Ureter (tissue), 1 donor: ENCODE data around the gene SLC16A7. TPM values are rescaled to one million over a fixed set of nuclear protein-coding genes. Genes with fewer than 3 reads are reported as not detected.

ENCODE experiments used
- DNase-seq: peaks from one replicate; pipeline ENCODE4 v3.0.0-alpha.2; 2020; ENCODE audit warnings: low spot score
- total RNA-seq: library from RNA; stranded (reverse); gene quantifications from one replicate; pipeline ENCODE4 v1.2.4, GENCODE V29; 2023
- donor health status: DM: yes; HTN: yes; CAD: no.

SLC16A7 gene
- total RNA-seq, 1 donor from 2014 or later, result 33.4 TPM

- no peak for DNase-seq
Observed at GRCh38 chr12:59668674-59669073, 72.8 kb downstream of the SLC16A7 start.

- no peak for DNase-seq
Observed at GRCh38 chr12:59672273-59672672, 76.4 kb downstream of the SLC16A7 start.

- DNase-seq, result no peak
Observed at GRCh38 chr12:59675461-59675860, 79.6 kb downstream of the SLC16A7 start.

DNA sequence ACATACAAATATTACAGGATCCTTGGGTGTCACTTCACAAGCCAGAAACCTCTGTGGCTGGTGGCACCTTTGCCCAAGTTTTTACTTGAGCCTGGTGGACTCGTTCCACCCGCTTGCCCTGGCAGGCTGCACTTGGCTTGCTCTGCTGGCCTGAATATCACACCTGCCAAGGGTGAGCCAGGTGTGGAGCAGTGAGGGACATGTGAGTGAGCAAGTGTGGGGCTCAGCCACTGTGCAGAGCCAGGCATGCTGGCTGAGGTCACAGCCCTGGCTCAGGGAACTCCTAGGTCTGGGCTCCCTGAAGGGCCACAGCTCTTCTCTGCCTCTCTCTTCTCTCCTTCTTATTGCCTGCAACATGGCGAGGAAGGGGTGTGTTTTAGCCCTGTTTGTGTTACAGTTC, 82.0 kb downstream of the SLC16A7 start:
- no peak for DNase-seq

- DNase-seq, result no peak
Observed at GRCh38 chr12:59678759-59679411, 83.1 kb downstream of the SLC16A7 start.

GRCh38 chr12:59689776-59690175, 93.9 kb downstream of the SLC16A7 start:
- DNase-seq, result no peak

- DNase-seq, result no peak
Observed at GRCh38 chr12:59695379-59695778, 99.5 kb downstream of the SLC16A7 start.

GRCh38 chr12:59698600-59698999, 102.8 kb downstream of the SLC16A7 start:
- DNase-seq, result no peak

DNA sequence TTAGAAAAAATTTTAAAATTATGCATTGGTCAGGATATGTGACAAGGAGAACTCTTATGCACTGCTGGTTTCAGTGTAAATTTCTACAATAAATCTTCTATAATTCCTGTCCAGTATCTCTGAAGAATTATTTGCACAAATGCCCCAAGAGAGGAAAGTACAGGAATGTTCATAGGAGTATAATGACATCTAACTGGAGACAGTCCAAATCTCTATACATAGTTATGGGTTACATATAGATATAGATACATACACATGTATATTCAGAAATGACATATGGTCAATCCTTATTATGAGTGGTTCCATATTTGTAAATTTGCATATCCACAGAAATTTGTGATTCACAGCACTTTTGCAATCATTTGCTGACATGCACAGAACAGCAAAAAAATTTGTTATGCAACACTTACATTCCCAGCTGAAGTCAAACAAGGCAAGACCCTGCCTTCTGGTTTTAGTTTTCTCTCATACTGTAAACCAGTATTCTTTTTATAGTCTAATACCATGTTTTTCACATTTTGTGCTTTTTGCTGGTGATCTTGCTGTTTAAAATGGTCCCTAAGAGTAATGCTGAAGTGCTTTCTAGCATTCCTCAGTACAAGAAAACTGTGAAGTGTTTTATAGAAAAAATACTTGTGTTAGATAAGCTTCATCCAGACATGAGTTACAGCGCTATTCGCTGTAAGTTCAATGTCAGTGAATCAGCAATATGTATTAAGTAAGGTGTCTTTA, 103.8 kb downstream of the SLC16A7 start:
- DNase-seq, result no peak

DNA sequence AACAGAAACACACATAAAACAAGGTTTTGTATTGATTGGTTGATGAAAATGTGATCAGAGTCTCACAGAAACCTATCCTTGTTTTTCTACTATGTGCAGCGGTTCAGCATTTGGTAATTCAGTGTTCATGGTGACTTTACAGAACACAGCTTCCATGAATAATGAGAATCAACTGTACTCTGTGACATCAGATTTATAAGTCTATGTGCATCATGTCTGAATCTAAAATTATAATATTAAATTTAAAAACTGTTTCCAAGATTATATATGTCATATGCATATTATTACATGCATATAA, 104.3 kb downstream of the SLC16A7 start:
- no peak for DNase-seq

DNA sequence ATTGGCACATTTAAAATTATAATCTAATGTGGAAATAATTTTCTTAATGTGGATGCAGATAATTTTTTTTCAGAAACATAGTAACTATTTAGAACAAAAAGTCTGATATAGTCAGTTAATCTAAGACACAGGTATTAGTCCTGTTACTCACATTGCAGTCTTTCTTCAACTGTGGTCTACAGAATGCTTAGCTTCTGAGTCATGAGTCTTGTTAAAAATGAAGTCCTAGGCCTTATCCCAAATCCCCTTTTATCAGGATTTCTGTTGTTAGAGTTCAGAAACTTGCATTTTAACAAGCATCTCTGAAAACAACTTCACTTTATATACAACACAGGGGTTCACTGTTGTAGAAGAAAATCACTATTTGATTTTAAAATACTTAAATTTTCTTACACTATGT, 112.2 kb downstream of the SLC16A7 start:
- no peak for DNase-seq

- DNase-seq, result no peak
Observed at GRCh38 chr12:59708484-59708883, 112.7 kb downstream of the SLC16A7 start.

DNA sequence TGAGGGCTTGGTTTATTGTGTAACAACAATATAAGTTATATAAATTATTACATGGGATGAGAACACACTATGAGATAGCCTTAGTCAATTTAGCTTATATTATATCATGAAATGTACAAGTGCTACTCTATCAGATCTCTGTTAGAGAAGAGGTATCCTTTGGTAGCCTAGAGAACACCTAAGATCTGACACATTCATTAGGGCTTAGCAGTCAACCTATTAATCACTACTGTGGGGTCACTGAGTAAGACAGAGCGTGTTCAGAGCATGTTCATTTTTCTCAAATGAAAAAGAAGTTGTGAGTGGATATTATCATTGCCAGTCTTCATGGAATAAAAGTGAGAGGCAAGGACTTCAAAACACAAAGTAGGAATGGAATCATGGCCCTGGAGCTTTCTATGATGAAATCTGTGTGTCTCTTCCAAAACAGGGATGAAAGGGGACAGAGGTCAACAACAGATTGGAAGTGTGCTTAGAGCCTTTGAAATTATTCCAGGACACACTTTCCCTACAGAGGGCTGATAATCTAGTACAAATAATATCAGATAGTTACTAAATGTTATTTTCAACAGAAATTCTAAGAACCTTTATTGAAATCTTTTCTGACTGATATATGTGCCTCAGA, 114.3 kb downstream of the SLC16A7 start:
- DNase-seq, result no peak

GRCh38 chr12:59710964-59711363, 115.1 kb downstream of the SLC16A7 start:
- DNase-seq, result no peak

DNA sequence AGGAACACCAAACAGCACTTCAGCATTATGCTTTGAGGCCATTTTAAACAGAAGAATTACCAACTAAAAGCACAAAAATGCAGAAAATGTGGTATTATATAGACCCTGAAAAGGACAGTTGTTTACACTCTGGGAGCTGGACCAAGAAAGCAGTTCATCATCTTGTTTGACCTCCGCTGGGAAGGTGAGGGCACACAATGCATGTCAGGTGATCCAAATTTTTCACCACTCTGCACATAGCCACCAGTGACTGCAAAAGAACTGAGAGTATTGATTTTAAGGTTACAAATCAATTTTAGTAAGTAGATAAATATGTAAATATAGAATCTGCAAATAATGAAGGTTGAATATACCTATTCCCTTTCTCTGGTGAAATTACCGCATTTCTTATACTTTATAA, 119.6 kb downstream of the SLC16A7 start:
- DNase-seq, result no peak

DNA sequence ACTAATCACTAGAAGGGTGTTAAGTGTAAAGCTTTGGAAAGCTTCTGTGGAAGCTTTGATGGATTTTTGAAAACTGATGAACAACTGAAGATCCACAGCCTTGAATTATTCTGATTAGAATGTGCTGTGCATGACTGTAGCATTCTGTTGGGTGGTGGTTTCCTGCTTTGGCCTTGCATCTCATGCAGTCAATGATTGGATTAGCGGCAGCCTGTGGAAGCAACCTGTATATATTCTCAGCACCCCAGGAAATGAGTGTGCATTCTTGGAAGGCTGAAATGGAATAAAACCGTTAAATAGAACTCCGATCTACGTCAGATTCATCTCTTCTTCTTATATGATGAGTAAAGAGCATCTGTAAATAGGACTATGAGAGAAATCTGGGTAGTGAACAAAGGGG, 120.2 kb downstream of the SLC16A7 start:
- DNase-seq, result no peak

DNA sequence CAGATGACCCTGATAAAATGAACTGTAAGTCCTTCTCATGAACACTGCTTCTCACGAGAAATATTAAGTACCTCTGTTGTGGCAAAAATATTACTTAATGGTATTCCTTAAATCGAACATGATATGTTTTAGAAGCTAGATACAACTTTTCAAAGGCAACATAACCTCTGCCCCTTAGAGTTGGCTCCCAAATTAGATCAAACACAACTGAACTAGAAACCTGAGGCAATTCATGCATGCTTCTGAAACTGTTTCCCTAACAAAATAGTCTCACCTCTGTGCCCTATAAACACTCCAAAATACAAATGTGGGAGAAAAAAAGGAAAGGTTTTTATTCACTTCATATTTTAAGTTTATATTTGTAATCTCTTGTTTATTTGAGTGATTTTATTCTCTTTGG, 121.6 kb downstream of the SLC16A7 start:
- DNase-seq, result no peak

- no peak for DNase-seq
Observed at GRCh38 chr12:59719701-59720100, 123.9 kb downstream of the SLC16A7 start.

GRCh38 chr12:59723520-59723919, 127.7 kb downstream of the SLC16A7 start:
- DNase-seq, result no peak

GRCh38 chr12:59724011-59724695, 128.3 kb downstream of the SLC16A7 start:
- no peak for DNase-seq

GRCh38 chr12:59733200-59733599, 137.4 kb downstream of the SLC16A7 start:
- DNase-seq, result no peak

DNA sequence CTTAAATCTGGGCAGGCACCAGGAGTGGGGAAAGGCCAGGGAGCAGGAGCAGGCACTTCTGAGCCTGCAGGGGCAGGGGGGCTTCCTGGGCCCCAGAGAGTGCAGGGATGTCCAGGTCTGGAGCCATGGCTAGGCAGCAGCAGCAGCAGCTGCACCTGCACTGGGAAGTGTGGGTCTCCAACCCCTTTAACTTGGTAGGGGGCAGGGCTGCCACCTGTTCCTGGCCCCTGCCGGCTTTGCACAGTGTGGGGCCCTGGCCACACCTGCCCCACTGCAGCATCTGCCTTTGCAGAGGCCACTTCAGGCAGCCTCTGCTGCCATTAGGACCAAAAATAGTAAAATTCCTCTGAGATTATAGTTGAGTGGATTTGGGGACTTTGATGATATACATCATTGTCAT, 138.5 kb downstream of the SLC16A7 start:
- no peak for DNase-seq

DNA sequence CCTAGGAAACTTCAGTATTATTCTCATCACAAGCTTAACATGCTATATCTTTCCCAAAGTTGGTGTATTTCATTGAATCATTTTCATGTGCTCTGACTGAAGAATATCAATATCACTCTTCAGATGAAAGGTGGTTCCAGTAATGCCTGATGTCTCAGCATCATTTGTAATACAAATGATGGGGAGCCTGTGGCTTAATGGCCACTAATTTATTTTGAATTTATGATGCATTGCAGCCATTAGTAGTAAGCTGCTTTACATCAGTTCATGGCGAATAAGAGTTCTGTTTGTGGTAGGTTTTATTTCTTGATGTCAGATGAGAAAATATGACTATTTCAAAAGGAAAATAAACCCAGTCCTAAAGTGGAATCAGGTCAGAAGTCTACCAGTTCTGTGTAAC, 139.4 kb downstream of the SLC16A7 start:
- DNase-seq, result no peak
